Brain microvascular endothelial cell (primary cell): ENCODE results near the gene TBC1D10B.

Experiments
- DNase-seq: peaks from one replicate; pipeline ENCODE4 v3.0.0-alpha.2; 2020
- H3K27ac ChIP-seq: fragments of 250-450 bp; sonication (Bioruptor Pico); 2 replicates; pipeline ENCODE4 v1.5.1; 2020; ENCODE audit warnings: mild to moderate bottlenecking, moderate library complexity
- H3K27me3 ChIP-seq: fragments of 250-450 bp; sonication (Bioruptor Pico); replicated peaks from 2 replicates; pipeline ENCODE4 v1.5.1; 2020; ENCODE audit warnings: mild to moderate bottlenecking
- H3K36me3 ChIP-seq: fragments of 250-450 bp; sonication (Bioruptor Pico); replicated peaks from 2 replicates; pipeline ENCODE4 v1.5.1; 2020; ENCODE audit warnings: mild to moderate bottlenecking
- H3K4me3 ChIP-seq: 2 replicates; pipeline ENCODE4 v1.5.1; 2011; ENCODE audit warnings: low read depth, mild to moderate bottlenecking, control low read depth, low read length, moderate library complexity
- in situ Hi-C: cut with HindIII; loops from 2 replicates; pipeline ENCODE4 v1.10.0; 2017; ENCODE audit warnings: low sequenced_read_pairs, low pct_ligation_motif_present
- TF ChIP-seq, protein P1 (sequence below): IDR thresholded peaks from 2 replicates; pipeline ENCODE4 v1.5.1; 2011; ENCODE audit warnings: low read depth, mild to moderate bottlenecking, moderate library complexity, low read length, control low read depth, inconsistent platforms; ENCODE audit errors: missing control alignments

TBC1D10B gene

DNA sequence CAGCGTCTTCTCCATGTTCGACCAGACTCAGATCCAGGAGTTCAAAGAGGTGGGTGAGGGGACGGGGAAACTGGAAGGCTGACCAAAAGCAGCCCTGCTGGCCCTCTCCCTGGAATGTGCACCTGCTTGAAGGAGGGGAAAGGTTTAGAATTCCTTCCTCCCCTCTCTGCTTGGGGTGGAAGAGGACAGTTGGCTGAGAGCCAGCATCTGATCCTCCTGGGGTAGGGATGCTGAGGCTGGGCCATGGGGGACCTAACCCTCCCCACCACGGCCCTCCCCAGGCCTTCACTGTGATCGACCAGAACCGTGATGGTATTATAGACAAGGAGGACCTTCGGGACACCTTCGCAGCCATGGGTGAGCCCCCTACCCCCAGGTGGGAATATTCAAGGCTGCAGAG, 5.6 kb upstream of the TBC1D10B start:
- DNase-seq, result no peak
- Histone ChIP-seq H3K27me3 (no peaks in the 10 kb centered on the region), H3K27ac (no peak overlapping the region), H3K36me3 (no peaks in the 10 kb centered on the region), H3K4me3 (no peak overlapping the region)
- in situ Hi-C loops, result no loop called here
- TF ChIP-seq, protein P1, sequence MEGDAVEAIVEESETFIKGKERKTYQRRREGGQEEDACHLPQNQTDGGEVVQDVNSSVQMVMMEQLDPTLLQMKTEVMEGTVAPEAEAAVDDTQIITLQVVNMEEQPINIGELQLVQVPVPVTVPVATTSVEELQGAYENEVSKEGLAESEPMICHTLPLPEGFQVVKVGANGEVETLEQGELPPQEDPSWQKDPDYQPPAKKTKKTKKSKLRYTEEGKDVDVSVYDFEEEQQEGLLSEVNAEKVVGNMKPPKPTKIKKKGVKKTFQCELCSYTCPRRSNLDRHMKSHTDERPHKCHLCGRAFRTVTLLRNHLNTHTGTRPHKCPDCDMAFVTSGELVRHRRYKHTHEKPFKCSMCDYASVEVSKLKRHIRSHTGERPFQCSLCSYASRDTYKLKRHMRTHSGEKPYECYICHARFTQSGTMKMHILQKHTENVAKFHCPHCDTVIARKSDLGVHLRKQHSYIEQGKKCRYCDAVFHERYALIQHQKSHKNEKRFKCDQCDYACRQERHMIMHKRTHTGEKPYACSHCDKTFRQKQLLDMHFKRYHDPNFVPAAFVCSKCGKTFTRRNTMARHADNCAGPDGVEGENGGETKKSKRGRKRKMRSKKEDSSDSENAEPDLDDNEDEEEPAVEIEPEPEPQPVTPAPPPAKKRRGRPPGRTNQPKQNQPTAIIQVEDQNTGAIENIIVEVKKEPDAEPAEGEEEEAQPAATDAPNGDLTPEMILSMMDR, result no peak

DNA sequence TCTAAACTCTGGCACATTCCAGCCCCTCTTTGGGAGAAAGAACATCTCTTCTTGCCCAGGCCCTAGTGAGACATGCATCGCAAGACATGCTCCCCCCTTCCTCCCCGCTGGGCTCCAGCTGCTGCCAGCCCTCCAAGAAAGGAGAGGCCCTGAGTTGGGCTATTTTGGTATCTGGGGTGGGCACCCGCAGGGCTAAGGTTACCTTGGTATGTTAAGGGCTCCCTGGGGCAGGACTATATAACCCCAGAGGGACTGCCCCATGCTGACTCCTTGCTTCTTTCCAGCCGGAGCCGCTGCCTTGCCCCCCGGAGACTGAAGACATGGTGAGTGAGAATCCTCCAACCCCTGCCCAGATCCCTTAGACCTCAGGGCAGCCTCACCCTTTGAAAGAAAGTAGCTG, 4.2 kb upstream of the TBC1D10B start, which contains the start of gene MYL11:
Gene MYL11 (plus strand): TSS at position 265 of the 400 bp plus-strand sequence. CDS start 56 bp downstream, at position 321.
- H3K36me3 ChIP-seq, result no peaks in the 10 kb centered on the region
- DNase-seq, result no peak
- TF ChIP-seq, protein P1, result no peak
- no peaks in the 10 kb centered on the region for H3K27me3 ChIP-seq
- no peak within 1 kb of the TSS for H3K27ac ChIP-seq
- in situ Hi-C loops, result no loop called here
- no peak within 1 kb of the TSS for H3K4me3 ChIP-seq

DNA sequence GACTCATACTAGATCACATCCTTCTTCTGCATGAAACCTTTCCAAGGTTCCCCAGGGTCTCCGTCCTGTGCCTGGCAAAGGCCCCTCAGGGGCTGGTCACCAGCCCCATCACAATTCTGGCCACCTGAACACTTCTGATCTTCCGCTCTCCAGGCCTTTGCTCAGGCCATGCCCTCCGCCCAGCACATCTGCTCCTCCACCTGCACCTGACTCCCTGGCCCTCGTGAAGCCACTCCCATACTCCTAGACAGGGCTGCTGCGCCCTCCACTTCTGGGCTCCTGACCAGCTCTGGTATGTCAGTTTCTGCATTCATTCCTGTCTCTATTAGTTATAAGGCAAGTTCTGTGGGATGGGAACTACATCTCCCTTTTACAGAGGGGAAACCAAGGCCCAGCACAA, 2.4 kb upstream of the TBC1D10B start:
- Histone ChIP-seq H3K27ac (no peak overlapping the region), H3K27me3 (no peaks in the 10 kb centered on the region), H3K4me3 (no peak overlapping the region), H3K36me3 (no peaks in the 10 kb centered on the region)
- no peak for DNase-seq
- in situ Hi-C loops, result no loop called here
- TF ChIP-seq, protein P1, result no peak

DNA sequence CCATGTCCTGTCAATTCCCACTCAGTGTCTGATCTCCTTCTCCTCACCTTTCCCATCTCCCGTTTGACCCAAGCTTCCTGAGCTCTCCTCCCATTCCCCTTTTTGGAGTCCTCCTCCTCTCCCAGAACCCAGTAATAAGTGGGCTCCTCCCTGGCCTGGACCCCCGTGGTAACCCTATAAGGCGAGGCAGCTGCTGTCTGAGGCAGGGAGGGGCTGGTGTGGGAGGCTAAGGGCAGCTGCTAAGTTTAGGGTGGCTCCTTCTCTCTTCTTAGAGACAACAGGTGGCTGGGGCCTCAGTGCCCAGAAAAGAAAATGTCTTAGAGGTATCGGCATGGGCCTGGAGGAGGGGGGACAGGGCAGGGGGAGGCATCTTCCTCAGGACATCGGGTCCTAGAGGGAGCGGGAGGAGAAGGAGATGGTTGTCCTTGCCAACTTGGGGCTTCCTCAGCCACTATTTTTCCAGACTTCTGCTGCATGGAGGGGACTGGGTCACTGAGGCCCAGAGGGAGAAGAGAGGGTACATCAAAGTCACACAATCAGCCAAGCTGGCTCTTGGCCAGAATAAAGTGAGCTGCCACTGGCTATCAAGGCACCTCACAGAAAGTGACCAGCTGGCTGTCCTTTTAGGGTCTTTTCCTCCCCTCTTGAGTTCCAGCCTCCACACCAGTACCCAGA, 1.9 kb upstream of the TBC1D10B start:
- no peak for DNase-seq
- Histone ChIP-seq H3K36me3 (no peaks in the 10 kb centered on the region), H3K27ac (no peak overlapping the region), H3K4me3 (no peak overlapping the region), H3K27me3 (no peaks in the 10 kb centered on the region)
- in situ Hi-C loops, result no loop called here
- TF ChIP-seq, protein P1, result no peak

DNA sequence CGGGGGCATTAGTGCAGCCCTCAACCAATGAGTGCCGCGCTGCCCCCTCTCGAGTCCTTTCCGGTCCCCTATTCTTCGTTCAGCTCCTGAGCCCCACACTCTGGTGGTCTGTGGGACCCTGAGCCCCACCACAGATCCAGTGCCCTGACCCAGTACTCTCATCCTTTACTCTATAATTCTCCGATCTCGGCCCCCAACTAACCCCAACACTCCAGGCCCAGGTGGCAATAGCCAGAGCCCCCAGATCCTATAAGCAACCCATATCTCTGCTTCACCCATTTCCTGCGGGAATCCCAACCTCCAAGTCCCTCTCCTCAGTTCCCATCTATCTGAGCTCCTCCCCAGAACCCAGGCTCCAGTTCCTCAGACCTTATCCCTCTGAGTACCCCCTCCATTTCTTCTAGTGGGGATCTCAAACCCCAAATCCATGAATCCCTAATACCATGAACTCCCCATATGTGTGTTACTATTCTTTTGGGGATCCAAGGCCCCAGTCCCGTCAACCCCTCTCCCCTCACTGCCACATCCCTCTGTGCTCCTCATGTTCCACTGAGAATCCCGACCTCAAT, 1.0 kb upstream of the TBC1D10B start:
- Histone ChIP-seq H3K27ac (peak overlapping the region; percentile 83), H3K36me3 (peaks cover 4% of the 10 kb centered on the region), H3K4me3 (peak overlapping the region; percentile 63), H3K27me3 (no peaks in the 10 kb centered on the region)
- in situ Hi-C loops, result no loop called here
- TF ChIP-seq, protein P1, result no peak
- no peak for DNase-seq

DNA sequence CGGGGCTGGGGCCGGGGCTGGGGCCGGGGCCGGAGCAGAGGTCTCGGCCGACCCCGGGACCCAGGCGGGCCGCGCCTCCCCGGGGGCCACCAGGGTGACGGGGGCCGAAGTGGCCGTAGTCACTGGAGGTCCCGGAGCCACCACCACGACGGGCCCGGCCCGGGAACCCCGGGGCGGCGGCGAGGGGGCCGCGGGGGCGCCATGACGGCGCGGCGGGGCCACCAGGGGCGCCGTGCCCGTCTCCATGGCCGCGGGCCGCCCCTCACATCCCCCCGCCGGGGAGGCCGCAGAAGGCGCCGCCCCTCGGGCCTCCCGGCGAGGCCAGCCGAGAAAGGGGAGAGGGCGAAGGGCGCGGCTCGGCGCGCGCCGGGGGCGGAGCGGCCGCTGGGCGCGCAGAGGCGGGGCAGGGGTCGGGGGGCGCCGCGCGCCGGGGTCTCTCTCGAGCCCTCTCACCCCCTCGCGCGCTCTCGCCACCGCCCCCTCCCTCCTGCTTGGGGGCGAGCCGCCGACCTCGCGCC, 297 bp downstream of the TBC1D10B start:
- TF ChIP-seq, protein P1, result no peak
- Histone ChIP-seq H3K27me3 (no peaks in the 10 kb centered on the region), H3K36me3 (peaks cover 13% of the 10 kb centered on the region), H3K27ac (peak overlapping the region; percentile 21), H3K4me3 (peak overlapping the region; percentile 77)
- in situ Hi-C loops, result no loop called here
- no peak for DNase-seq
